Measurements from ENCODE around the gene PTBP3.

- TF ChIP-seq CTCF (IDR thresholded peaks at IDR 0.05) (no peak), CHD2 (IDR thresholded peaks at IDR 0.05; ENCODE audit: low read length, partially characterized antibody) (no peak), JUNB (IDR thresholded peaks at IDR 0.05) (no peak), MAX (IDR thresholded peaks at IDR 0.05) (no peak), POLR2A (IDR thresholded peaks at IDR 0.05; ENCODE audit: low read length) (no peak), RFX5 (IDR thresholded peaks at IDR 0.05) (no peak), RCOR1 (IDR thresholded peaks at IDR 0.05; ENCODE audit: low read depth, low read length) (no peak), NR3C1 (IDR thresholded peaks at IDR 0.05) (no peak), SREBF2 (IDR thresholded peaks at IDR 0.05) (no peak)
Observed at GRCh38 chr9:112337547-112337946, 4.1 kb upstream of the PTBP3 start.

All from A549 (cell line).